Natural killer cell treated with Interleukin-12 subunit alpha and Interleukin-12 subunit beta and Interleukin-15 and Interleukin-18, amount 100 ng/mL, for 72 hours (primary cell): Measurements from ENCODE around the gene RNU5D-1. TPM values are rescaled to one million over a fixed set of nuclear protein-coding genes. Genes with fewer than 3 reads are reported as not detected.
"Not testable (repeated sequence)": the region's sequence is repeated elsewhere in the genome, so short reads cannot be mapped to it uniquely, and the experiment has no call there.

Experiments used
- ATAC-seq, 2 donors: fragments of 150-1000 bp; cut with Tn5 transposase in 1 of 2; sonication (Bioruptor Pico), chemical (Tn5 transposase) in 1 of 2; 2 replicates each; pipeline ENCODE4 v1.10.0; 2021
- DNase-seq: peaks from one replicate; pipeline ENCODE4 v3.0.0; 2022; ENCODE audit warnings: low spot score
- H3K27ac Mint-ChIP-seq, 2 donors: 1 replicate in 1 of 2; 2 replicates in 1 of 2; pipeline ENCODE4 v1.8.0; 2022; ENCODE audit warnings: mixed read lengths in 2 of 2, mild to moderate bottlenecking in 1 of 2, moderate library complexity in 1 of 2
- H3K27me3 Mint-ChIP-seq, 2 donors: 1 replicate in 1 of 2; 2 replicates in 1 of 2; pipeline ENCODE4 v1.8.0; 2022; ENCODE audit warnings: mixed read lengths in 2 of 2
- H3K36me3 Mint-ChIP-seq: one replicate; pipeline ENCODE4 v1.8.0; 2022; ENCODE audit warnings: mixed read lengths
- H3K4me1 Mint-ChIP-seq, 2 donors: 1 replicate in 1 of 2; 2 replicates in 1 of 2; pipeline ENCODE4 v1.8.0; 2022; ENCODE audit warnings: low read depth in 2 of 2, mixed read lengths in 2 of 2, mild to moderate bottlenecking in 1 of 2
- H3K4me3 Mint-ChIP-seq: one replicate; pipeline ENCODE4 v1.8.0; 2022; ENCODE audit warnings: mixed read lengths
- H3K9me3 Mint-ChIP-seq: 2 replicates; pipeline ENCODE4 v1.8.0; 2022; ENCODE audit warnings: mixed read lengths
- total RNA-seq, 2 donors: library from RNA; stranded (reverse); gene quantifications; one replicate each; pipeline ENCODE4 v1.2.3, GENCODE V29; 2022

The RNU5D-1 gene
- total RNA-seq: not detected

GRCh38 chr1:44730741-44731512, at the start of gene RNU5D-1:
RNU5D-1 (minus strand) TSS chr1:44731170.
- H3K4me3 Mint-ChIP-seq: peak within 1 kb of the TSS; percentile 73
- peak; percentile 93 for DNase-seq
- H3K27ac Mint-ChIP-seq: peak within 1 kb of the TSS; percentile 99
- peaks cover 20 to 25% of the 10 kb centered on the region in 2 donors for H3K4me1 Mint-ChIP-seq
- no peaks in the 10 kb centered on the region for H3K36me3 Mint-ChIP-seq
- peak; percentile 88 for ATAC-seq
- no peaks in the 10 kb centered on the region for H3K27me3 Mint-ChIP-seq
- no peaks in the 10 kb centered on the region for H3K9me3 Mint-ChIP-seq

GRCh38 chr1:44780583-44781121, 49.7 kb upstream of the RNU5D-1 start:
- DNase-seq (no peak), ATAC-seq (no peak)
- no peak overlapping the region for H3K27ac Mint-ChIP-seq
- H3K27me3 Mint-ChIP-seq: no peaks in the 10 kb centered on the region
- H3K4me3 Mint-ChIP-seq: no peak overlapping the region
- no peaks in the 10 kb centered on the region for H3K9me3 Mint-ChIP-seq
- H3K36me3 Mint-ChIP-seq: peaks cover 38% of the 10 kb centered on the region
- peaks cover 43 to 52% of the 10 kb centered on the region in 2 donors for H3K4me1 Mint-ChIP-seq

GRCh38 chr1:44778705-44779576, 48.0 kb upstream of the RNU5D-1 start:
- H3K27me3 Mint-ChIP-seq: no peaks in the 10 kb centered on the region
- H3K9me3 Mint-ChIP-seq: no peaks in the 10 kb centered on the region
- peaks cover 42 to 51% of the 10 kb centered on the region in 2 donors for H3K4me1 Mint-ChIP-seq
- peak overlapping the region; percentile 45 to 95 for H3K27ac Mint-ChIP-seq
- DNase-seq (peak; percentile 16), ATAC-seq (no peak)
- peaks cover 42% of the 10 kb centered on the region for H3K36me3 Mint-ChIP-seq
- H3K4me3 Mint-ChIP-seq: peak overlapping the region; percentile 75

DNA sequence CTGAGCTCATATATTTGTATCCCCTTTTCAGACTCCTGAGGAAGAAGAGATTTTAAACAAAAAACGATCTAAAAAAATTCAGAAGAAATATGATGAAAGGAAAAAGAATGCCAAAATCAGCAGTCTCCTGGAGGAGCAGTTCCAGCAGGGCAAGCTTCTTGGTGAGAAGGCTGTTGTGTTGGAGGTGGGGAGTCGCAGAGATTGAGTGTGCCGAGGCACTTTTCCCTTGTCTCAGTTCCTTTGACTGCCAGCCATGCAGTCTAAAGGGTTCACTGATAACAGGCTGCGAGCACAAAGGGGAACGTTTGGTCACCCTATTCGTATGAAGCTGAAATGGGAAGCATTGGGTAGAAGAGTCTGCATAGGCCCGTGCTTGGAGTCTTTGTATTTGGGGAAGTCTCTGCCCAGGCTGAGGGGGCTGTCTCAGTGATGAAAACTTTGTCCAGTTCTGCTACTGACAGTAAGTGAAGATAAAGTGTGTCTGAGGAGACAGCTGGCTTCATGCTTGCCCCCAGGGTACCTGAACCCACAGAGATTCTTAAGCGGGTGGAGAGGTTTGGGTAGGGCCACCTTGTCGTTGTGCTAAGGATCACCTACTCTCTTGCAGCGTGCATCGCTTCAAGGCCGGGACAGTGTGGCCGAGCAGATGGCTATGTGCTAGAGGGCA, 47.1 kb upstream of the RNU5D-1 start:
- no peak for ATAC-seq
- H3K36me3 Mint-ChIP-seq: peaks cover 42% of the 10 kb centered on the region
- no peaks in the 10 kb centered on the region for H3K27me3 Mint-ChIP-seq
- H3K4me1 Mint-ChIP-seq: peaks cover 38 to 45% of the 10 kb centered on the region in 2 donors
- peak; percentile 25 for DNase-seq
- H3K27ac Mint-ChIP-seq: peak overlapping the region; percentile 93 to 95
- no peaks in the 10 kb centered on the region for H3K9me3 Mint-ChIP-seq
- peak overlapping the region; percentile 97 for H3K4me3 Mint-ChIP-seq

DNA sequence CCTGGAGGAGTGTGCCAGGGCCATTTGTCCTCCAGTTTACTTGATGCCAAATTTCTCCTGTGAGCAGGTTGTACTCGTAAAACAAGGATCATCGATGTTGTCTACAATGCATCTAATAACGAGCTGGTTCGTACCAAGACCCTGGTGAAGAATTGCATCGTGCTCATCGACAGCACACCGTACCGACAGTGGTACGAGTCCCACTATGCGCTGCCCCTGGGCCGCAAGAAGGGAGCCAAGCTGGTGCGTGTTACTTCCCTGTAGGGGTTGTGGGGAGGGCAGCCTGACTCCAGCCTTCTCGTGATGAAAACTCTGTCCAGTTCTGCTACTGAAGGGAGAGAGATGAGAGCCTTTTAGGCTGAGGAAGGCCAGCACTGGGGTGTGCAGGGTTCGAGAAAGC, 46.6 kb upstream of the RNU5D-1 start:
- Mint-ChIP-seq H3K27ac (peak overlapping the region; percentile 93 to 95), H3K4me3 (peak overlapping the region; percentile 97), H3K27me3 (no peaks in the 10 kb centered on the region), H3K4me1 (peaks cover 38 to 45% of the 10 kb centered on the region in 2 donors), H3K9me3 (no peaks in the 10 kb centered on the region), H3K36me3 (peaks cover 42% of the 10 kb centered on the region)
- DNase-seq: peak; percentile 16
- no peak for ATAC-seq

GRCh38 chr1:44776730-44777068, 45.7 kb upstream of the RNU5D-1 start:
- Mint-ChIP-seq H3K36me3 (peaks cover 41% of the 10 kb centered on the region), H3K9me3 (no peaks in the 10 kb centered on the region), H3K27me3 (no peaks in the 10 kb centered on the region), H3K4me1 (peaks cover 38 to 45% of the 10 kb centered on the region in 2 donors), H3K27ac (peak overlapping the region; percentile 93 to 95), H3K4me3 (peak overlapping the region; percentile 97)
- ATAC-seq (no peak), DNase-seq (peak; percentile 60)

- DNase-seq (peak; percentile 62), ATAC-seq (peak; percentile 46 to 53)
- no peaks in the 10 kb centered on the region for H3K9me3 Mint-ChIP-seq
- H3K27me3 Mint-ChIP-seq: no peaks in the 10 kb centered on the region
- peak overlapping the region; percentile 97 for H3K4me3 Mint-ChIP-seq
- H3K27ac Mint-ChIP-seq: peak overlapping the region; percentile 93 to 95
- peaks cover 33 to 39% of the 10 kb centered on the region in 2 donors for H3K4me1 Mint-ChIP-seq
- H3K36me3 Mint-ChIP-seq: peaks cover 35% of the 10 kb centered on the region
Measured at GRCh38 chr1:44775930-44776729, 45.2 kb upstream of the RNU5D-1 start.

- Mint-ChIP-seq H3K27me3 (no peaks in the 10 kb centered on the region), H3K9me3 (no peaks in the 10 kb centered on the region), H3K4me1 (peaks cover 30 to 39% of the 10 kb centered on the region in 2 donors), H3K4me3 (peak within 1 kb of the TSS; percentile 97), H3K27ac (peak within 1 kb of the TSS; percentile 93 to 95), H3K36me3 (peaks cover 29% of the 10 kb centered on the region)
- DNase-seq: peak; percentile 92
- peak; percentile 90 to 94 for ATAC-seq
Measured at GRCh38 chr1:44775078-44775929, 44.3 kb upstream of the RNU5D-1 start, which contains the start of gene RPS8. RPS8 (plus strand) TSS chr1:44775540; CDS start chr1:44775597, 57 bp downstream.

DNA sequence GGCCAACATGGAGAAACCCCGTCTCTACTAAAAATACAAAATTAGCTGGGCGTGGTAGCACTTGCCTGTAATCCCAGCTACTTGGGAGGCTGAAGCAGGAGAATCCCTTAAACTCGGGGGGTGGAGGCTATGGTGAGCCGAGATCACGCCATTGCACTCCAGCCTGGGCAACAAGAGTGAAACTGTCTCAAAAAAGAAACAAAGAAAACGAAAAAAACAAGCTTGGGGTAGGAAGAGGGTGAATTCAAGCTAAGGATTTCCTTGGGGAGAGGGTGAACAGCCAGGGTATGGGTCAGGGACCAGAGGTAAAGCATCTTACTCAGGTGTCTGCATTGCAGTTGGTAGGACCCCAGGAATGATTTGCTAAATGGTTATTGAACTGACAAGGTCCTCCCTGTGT, 35.5 kb upstream of the RNU5D-1 start:
- not testable (repeated sequence) for ATAC-seq, H3K27me3 Mint-ChIP-seq, H3K9me3 Mint-ChIP-seq, H3K36me3 Mint-ChIP-seq, DNase-seq, H3K4me3 Mint-ChIP-seq, H3K27ac Mint-ChIP-seq, H3K4me1 Mint-ChIP-seq

- ATAC-seq (no peak), DNase-seq (no peak)
- peaks cover 10% of the 10 kb centered on the region in 2 donors for H3K4me1 Mint-ChIP-seq
- no peak overlapping the region for H3K27ac Mint-ChIP-seq
- H3K9me3 Mint-ChIP-seq: no peaks in the 10 kb centered on the region
- H3K27me3 Mint-ChIP-seq: no peaks in the 10 kb centered on the region
- H3K4me3 Mint-ChIP-seq: no peak overlapping the region
- H3K36me3 Mint-ChIP-seq: peaks cover 14% of the 10 kb centered on the region
Measured at GRCh38 chr1:44760876-44761275, 29.9 kb upstream of the RNU5D-1 start.

DNA sequence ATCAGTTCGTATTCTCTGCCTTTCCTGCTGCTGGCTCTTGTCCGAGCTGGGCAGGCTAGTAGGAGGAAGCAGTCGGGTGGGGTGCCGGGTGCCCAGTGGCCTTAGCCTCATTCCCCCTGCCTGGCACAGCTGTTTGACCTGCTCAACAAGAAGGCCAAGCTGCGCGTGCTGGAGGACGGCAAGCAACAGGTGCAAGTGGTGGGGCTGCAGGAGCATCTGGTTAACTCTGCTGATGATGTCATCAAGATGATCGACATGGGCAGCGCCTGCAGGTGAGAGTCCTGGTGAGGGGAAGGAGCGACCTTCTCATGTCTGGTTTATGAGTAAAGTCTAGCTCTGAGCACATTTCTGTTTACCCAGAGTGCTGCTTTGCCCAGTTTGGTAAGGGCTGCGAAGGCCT, 28.1 kb upstream of the RNU5D-1 start:
- Mint-ChIP-seq H3K4me1 (peaks cover 10% of the 10 kb centered on the region in 2 donors), H3K36me3 (peaks cover 15% of the 10 kb centered on the region), H3K4me3 (no peak overlapping the region), H3K27ac (no peak overlapping the region), H3K27me3 (no peaks in the 10 kb centered on the region), H3K9me3 (no peaks in the 10 kb centered on the region)
- no peak for DNase-seq
- no peak for ATAC-seq

GRCh38 chr1:44757420-44757819, 26.4 kb upstream of the RNU5D-1 start:
- peak overlapping the region in 1 of 2 donors; percentile 75 for H3K27ac Mint-ChIP-seq
- no peak overlapping the region for H3K4me3 Mint-ChIP-seq
- DNase-seq (no peak), ATAC-seq (peak; percentile 53 to 62)
- H3K27me3 Mint-ChIP-seq: no peaks in the 10 kb centered on the region
- no peaks in the 10 kb centered on the region for H3K9me3 Mint-ChIP-seq
- peaks cover 5% of the 10 kb centered on the region for H3K36me3 Mint-ChIP-seq
- H3K4me1 Mint-ChIP-seq: peaks cover 4 to 5% of the 10 kb centered on the region in 2 donors
